ENCODE results near the gene TTC17. TPM values are rescaled to one million over a fixed set of nuclear protein-coding genes. Genes with fewer than 3 reads are reported as not detected.
"Not testable (repeated sequence)": the region's sequence is repeated elsewhere in the genome, so short reads cannot be mapped to it uniquely, and the experiment has no call there.

Gene TTC17, protein sequence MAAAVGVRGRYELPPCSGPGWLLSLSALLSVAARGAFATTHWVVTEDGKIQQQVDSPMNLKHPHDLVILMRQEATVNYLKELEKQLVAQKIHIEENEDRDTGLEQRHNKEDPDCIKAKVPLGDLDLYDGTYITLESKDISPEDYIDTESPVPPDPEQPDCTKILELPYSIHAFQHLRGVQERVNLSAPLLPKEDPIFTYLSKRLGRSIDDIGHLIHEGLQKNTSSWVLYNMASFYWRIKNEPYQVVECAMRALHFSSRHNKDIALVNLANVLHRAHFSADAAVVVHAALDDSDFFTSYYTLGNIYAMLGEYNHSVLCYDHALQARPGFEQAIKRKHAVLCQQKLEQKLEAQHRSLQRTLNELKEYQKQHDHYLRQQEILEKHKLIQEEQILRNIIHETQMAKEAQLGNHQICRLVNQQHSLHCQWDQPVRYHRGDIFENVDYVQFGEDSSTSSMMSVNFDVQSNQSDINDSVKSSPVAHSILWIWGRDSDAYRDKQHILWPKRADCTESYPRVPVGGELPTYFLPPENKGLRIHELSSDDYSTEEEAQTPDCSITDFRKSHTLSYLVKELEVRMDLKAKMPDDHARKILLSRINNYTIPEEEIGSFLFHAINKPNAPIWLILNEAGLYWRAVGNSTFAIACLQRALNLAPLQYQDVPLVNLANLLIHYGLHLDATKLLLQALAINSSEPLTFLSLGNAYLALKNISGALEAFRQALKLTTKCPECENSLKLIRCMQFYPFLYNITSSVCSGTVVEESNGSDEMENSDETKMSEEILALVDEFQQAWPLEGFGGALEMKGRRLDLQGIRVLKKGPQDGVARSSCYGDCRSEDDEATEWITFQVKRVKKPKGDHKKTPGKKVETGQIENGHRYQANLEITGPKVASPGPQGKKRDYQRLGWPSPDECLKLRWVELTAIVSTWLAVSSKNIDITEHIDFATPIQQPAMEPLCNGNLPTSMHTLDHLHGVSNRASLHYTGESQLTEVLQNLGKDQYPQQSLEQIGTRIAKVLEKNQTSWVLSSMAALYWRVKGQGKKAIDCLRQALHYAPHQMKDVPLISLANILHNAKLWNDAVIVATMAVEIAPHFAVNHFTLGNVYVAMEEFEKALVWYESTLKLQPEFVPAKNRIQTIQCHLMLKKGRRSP
- 66.0 TPM for polyA plus RNA-seq (ENCODE audit: insufficient read length)

GRCh38 chr11:43358801-43359421 is at the start of gene TTC17:
Gene TTC17, plus strand, starts transcription at chr11:43358920. Its CDS starts 35 bp downstream, at chr11:43358955.
- DNase-seq (ENCODE audit: low read depth), result peak; percentile 78

- peak; percentile 86 for DNase-seq (ENCODE audit: low read depth)
These were observed 46.7 kb upstream of the TTC17 start, which contains the start of gene API5 for GRCh38 chr11:43311791-43312607. Gene API5, plus strand, starts transcription at chr11:43311996. Its CDS starts 132 bp downstream, at chr11:43312128.

GRCh38 chr11:43315966-43316365 is 42.8 kb upstream of the TTC17 start:
- DNase-seq (ENCODE audit: low read depth), result no peak

DNA sequence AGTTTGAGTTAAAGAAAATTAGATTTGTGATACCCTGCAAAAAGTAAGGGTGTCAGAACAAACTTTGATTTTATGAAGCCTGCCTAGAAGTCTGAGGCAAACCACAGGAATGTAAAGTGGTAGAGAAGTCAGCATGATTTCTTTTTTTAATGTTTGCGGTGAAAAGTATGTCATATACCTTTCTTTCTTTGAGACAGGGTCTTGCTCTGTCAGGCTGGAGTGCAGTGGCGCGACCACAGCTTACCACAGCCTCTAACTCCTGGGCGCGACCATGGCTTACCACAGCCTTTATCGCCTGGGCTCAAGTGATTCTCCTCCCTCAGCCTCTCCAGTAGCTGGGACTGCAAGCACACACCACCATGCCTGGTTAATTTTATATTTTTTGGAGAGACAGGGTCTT is 42.3 kb upstream of the TTC17 start:
- DNase-seq (ENCODE audit: low read depth), result no peak

DNA sequence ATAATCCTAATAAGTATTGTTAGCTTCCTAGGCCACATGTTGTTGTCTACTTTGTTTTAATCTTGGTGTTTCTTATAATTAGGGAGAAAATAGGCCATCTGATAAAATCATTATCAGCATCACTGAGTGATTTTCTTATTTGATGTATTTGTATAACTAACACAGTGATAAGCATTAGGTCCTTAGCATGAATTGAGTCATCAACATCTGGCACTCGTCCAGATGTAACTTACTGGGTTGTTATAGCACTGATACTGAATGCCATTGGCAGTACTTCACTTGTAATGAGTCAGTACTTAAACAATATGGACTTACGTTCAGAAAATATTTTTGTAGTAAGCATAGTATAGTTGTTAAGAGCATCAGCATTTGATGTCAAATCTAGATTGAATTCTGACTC is 30.7 kb upstream of the TTC17 start:
- no peak for DNase-seq (ENCODE audit: low read depth)

GRCh38 chr11:43328482-43328881 is 30.2 kb upstream of the TTC17 start:
- DNase-seq (ENCODE audit: low read depth), result no peak

DNA sequence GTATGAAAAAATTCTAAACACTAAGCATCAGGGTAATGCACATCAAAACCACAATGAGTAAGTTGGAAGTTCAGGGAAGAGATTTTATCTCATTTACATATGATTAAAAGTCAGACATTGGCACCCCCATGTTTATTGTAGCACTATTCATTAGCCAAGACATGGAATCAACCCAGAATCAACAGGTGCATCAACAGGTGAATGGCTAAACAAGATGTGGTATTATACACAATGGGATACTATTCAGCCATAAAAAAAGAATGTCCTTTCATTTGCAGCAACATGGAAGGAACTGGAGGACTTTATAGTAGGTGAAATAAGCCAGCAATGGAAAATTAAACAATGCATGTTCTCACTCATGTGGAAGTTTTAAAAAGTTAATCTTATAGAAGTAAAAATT is 17.6 kb upstream of the TTC17 start:
- no peak for DNase-seq (ENCODE audit: low read depth)

GRCh38 chr11:43351426-43351825 is 7.3 kb upstream of the TTC17 start:
- DNase-seq (ENCODE audit: low read depth), result not testable (repeated sequence)

GRCh38 chr11:43354311-43354710 is 4.4 kb upstream of the TTC17 start:
- no peak for DNase-seq (ENCODE audit: low read depth)

DNA sequence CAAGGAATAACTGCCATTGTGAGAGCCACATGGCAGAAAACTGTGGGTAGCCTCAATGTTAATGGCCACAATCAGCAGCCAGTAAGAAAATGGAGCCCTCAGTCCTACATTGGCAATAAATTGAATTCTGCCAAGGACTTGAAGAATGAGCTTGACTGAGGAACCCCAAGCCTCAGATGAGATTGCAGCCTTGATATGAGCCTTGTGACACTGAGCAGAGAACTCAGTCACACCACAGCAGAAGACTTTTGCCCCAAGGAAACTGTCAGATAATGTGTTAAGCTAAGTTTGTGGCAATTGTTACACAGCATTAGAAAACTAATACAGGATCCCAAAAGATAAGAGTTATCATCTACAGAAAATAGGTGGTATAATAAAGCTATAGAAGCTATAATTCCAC is 2.4 kb upstream of the TTC17 start:
- no peak for DNase-seq (ENCODE audit: low read depth)

GRCh38 chr11:43358279-43358800 is 380 bp upstream of the TTC17 start:
- DNase-seq (ENCODE audit: low read depth), result no peak

DNA sequence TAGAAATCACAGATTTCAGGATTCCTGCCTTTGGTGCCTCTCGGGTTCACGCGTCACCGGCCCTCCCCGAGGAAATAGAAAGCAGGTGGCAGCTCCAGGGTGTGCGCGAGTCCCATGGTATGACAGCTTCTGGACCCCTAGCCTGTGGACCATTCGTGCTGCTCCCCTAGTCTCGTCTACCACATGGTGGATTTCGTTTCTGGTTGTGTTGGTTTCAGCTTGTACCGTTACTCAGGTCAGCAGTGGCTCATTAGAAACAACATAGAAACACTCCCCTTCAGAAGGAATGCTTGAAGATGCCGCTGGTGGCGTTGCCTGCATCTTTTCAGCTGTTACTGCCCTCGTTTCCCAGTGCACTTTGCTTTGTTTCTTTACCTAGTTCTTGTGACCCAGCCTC is 700 bp downstream of the TTC17 start:
- no peak for DNase-seq (ENCODE audit: low read depth)

DNA sequence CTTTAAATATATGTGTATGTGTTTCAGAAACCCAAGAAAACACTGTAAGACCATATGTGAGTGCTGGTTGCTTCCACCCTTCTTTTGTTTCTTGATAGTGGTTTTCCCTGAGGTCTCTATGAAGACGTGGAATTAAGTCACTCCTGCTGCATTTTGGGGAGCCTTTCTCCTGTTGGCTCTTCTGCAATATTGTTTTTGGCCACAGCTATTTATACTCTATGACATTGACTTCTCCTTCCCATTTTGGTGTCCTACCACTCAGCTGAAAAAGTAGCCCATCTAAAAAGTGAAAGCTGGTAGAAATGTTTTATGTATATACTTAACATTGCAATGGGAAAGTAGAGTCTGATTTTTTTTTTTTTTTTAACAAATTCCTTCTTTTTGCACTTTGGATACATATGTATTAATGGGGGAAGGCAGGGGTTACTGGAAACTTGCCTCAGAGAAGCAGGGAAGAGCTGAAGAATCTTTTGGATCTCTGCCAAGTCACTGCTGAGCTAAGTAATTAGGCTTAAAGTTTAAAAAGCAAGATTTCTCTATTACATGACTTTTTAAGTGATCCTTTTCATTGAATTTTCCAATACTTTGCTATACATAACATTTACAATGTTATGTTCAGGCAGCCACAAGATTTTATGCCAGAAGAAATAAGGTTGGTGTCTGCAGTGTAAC is 1.8 kb downstream of the TTC17 start:
- DNase-seq (ENCODE audit: low read depth), result no peak

- no peak for DNase-seq (ENCODE audit: low read depth)
These were observed 8.0 kb downstream of the TTC17 start for GRCh38 chr11:43366677-43367076.

DNA sequence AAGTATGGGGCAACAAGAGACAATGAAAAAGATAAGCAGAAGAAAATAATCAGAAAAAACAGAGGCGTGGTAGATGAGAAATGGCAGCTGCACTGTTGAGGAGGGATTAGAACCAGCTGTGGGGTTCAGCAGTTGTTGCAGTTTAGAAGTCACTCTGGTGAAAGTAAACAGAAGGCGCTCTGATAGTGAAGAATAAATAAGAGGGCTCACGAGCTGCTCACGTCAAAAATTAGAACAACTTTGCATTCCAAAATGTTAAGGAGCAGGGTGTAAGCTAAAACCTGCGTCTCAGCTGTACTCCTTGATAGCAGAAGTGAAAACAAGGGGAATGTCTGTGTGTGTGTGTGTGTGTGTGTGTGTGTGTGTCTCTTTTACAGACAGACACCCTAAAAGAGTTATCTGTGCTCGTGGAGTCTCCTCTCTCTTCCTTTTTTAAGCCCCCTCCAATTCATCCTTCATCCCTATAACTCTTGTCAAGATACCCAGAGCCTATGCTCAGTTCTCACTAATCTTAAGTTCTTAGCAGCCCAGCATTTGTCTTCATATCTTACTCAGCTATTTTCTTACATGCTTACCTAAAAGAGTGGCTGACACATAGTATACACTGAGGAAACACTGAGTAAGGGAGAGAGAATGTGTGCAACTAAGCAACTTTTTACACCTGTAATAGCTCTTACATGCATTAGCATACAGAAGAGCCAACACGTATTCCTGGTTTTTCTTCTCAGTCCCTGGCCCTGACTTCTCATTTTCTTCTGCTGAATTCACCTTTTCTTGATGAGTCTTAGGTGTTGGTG is 8.9 kb downstream of the TTC17 start:
- DNase-seq (ENCODE audit: low read depth), result no peak

DNA sequence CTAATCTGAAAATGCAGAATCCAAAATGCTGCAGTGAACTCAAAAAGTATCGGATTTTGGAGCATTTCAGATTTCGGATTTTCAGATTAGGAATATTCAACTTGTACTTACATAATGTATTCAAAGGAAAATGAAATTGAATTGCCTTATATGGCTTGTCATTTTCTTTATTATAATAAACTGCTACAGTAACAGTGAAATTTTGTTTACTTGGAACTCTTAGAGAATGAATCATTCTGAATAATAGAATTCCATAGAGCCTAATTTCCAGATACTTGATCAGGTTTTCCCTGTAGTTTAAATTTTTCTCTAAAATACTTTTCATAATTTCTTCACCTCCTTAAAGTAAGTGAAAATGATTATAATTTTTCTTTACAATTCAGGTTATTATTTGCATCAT is 17.3 kb downstream of the TTC17 start:
- DNase-seq (ENCODE audit: low read depth), result no peak

GRCh38 chr11:43376594-43376993 is 17.9 kb downstream of the TTC17 start:
- no peak for DNase-seq (ENCODE audit: low read depth)

DNA sequence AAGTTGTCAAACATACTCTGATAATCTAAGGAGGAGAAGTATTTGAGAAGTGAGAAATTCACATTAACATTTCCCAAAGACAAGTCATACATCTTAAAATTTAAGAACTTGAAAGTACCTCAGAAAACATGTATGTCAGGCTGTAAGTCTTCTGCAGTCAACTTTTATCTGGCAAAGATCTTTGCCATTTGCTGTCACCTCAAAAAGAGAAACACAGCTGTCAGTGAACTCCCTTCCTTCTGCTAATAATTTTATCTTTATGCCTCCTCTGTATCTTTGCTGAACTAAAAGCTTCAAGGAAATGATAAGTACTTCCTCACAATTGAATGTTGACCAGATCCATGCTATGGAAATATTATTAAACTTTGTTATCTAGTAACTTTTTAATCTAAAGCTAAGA is 18.7 kb downstream of the TTC17 start:
- no peak for DNase-seq (ENCODE audit: low read depth)

- DNase-seq (ENCODE audit: low read depth), result no peak
These were observed 20.2 kb downstream of the TTC17 start for GRCh38 chr11:43378897-43379296.

Measured in forelimb muscle (tissue), 1 donor.